Bronchial epithelial cell (primary cell): ENCODE measurements around the gene GDF15. TPM values are rescaled to one million over a fixed set of nuclear protein-coding genes. Genes with fewer than 3 reads are reported as not detected.

Experiments
- DNase-seq: peaks from one replicate; pipeline ENCODE4 v3.0.0-alpha.2; 2010; ENCODE audit warnings: low read depth
- FAIRE-seq: peaks from 2 replicates; lab custom pipeline; 2011; peaks lifted over from hg19 to GRCh38; lab: Jason Lieb, UNC
- H3K27me3 ChIP-seq: 2 replicates; pipeline ENCODE4 v1.5.1; 2011; ENCODE audit warnings: low read length; ENCODE audit not compliant: control insufficient read depth, insufficient read depth
- H3K36me3 ChIP-seq: 2 replicates; pipeline ENCODE4 v1.5.1; 2011; ENCODE audit warnings: low read length; ENCODE audit not compliant: control insufficient read depth, insufficient read depth
- H3K4me3 ChIP-seq: 2 replicates; pipeline ENCODE4 v1.5.1; 2011; ENCODE audit warnings: mild to moderate bottlenecking, low read depth, low read length, control low read depth
- CTCF ChIP-seq: IDR thresholded peaks from 2 replicates; pipeline ENCODE4 v1.5.1; 2011; ENCODE audit warnings: mild to moderate bottlenecking, moderate library complexity, low read length, control low read depth, inconsistent platforms; ENCODE audit not compliant: insufficient read depth, severe bottlenecking
- total RNA-seq: library from RNA; depleted of rRNA; stranded (reverse); fragments of >200 nt; gene quantifications from 2 replicates; pipeline ENCODE4 v1.2.1, GENCODE V29; 2014

Gene GDF15
- total RNA-seq, 1 donor from 2014 or later, result 123 TPM

GRCh38 chr19:18429717-18430416 lies 43.9 kb downstream of the GDF15 start:
- H3K4me3 ChIP-seq, result no peak overlapping the region

GRCh38 chr19:18430417-18431144 lies 44.6 kb downstream of the GDF15 start:
- no peaks in the 10 kb centered on the region for H3K27me3 ChIP-seq
- no peaks in the 10 kb centered on the region for H3K36me3 ChIP-seq
- FAIRE-seq, result no peak
- H3K4me3 ChIP-seq, result no peak overlapping the region
- TF ChIP-seq CTCF, result no peak
- no peak for DNase-seq

More at GRCh38 chr19:18429717-18430416, 43.9 kb downstream of the GDF15 start:
- no peak for TF ChIP-seq CTCF
- FAIRE-seq (no peak), DNase-seq (no peak)
- no peaks in the 10 kb centered on the region for H3K27me3 ChIP-seq
- H3K36me3 ChIP-seq, result no peaks in the 10 kb centered on the region

- no peak for TF ChIP-seq CTCF
- H3K4me3 ChIP-seq, result no peak overlapping the region
- no peaks in the 10 kb centered on the region for H3K27me3 ChIP-seq
- no peak for DNase-seq
- no peaks in the 10 kb centered on the region for H3K36me3 ChIP-seq
- FAIRE-seq, result no peak
These were observed 45.6 kb downstream of the GDF15 start for GRCh38 chr19:18431351-18432197.

- no peak for TF ChIP-seq CTCF
- no peaks in the 10 kb centered on the region for H3K27me3 ChIP-seq
- H3K36me3 ChIP-seq, result no peaks in the 10 kb centered on the region
- H3K4me3 ChIP-seq, result peak overlapping the region; percentile 53
- no peak for FAIRE-seq
- no peak for DNase-seq
These were observed 46.5 kb downstream of the GDF15 start for GRCh38 chr19:18432275-18433014.

- FAIRE-seq (no peak), DNase-seq (no peak)
- Histone ChIP-seq H3K36me3 (no peaks in the 10 kb centered on the region), H3K4me3 (peak overlapping the region; percentile 53), H3K27me3 (no peaks in the 10 kb centered on the region)
- no peak for TF ChIP-seq CTCF
These were observed 47.2 kb downstream of the GDF15 start for GRCh38 chr19:18433015-18433691.
